Fibroblast of lung (primary cell): Measurements from ENCODE around the gene ADIRF. TPM values are rescaled to one million over a fixed set of nuclear protein-coding genes. Genes with fewer than 3 reads are reported as not detected.

Experiments used
- DNase-seq, 2 donors: peaks; one replicate each; pipeline versions ENCODE4 v3.0.0 to v3.0.0-alpha.2; 2010; ENCODE audit warnings: low read depth in 2 of 2
- H2AFZ ChIP-seq: 2 replicates; pipeline ENCODE4 v1.5.1; 2012; ENCODE audit warnings: low read length, control low read depth, inconsistent platforms
- H3K27ac ChIP-seq: 2 replicates; pipeline ENCODE4 v1.5.1; 2011; ENCODE audit warnings: low read length, control low read depth; ENCODE audit not compliant: insufficient read depth
- H3K27me3 ChIP-seq: 2 replicates; pipeline ENCODE4 v1.5.1; 2011; ENCODE audit warnings: mild to moderate bottlenecking, low read length; ENCODE audit not compliant: control insufficient read depth, insufficient read depth
- H3K36me3 ChIP-seq: 2 replicates; pipeline ENCODE4 v1.5.1; 2011; ENCODE audit warnings: low read length; ENCODE audit not compliant: control insufficient read depth, insufficient read depth
- H3K4me1 ChIP-seq: 2 replicates; pipeline ENCODE4 v1.5.1; 2011; ENCODE audit warnings: low read length; ENCODE audit not compliant: control insufficient read depth, insufficient read depth; ENCODE audit errors: extremely low read depth
- H3K4me2 ChIP-seq: 2 replicates; pipeline ENCODE4 v1.5.1; 2011; ENCODE audit warnings: low read length, control low read depth; ENCODE audit not compliant: insufficient read depth; ENCODE audit errors: extremely low read depth
- H3K4me3 ChIP-seq, 4 experiments: fragments of 200-600 bp in 1 of 4; sonication (generic) in 1 of 4; replicated peaks in 1 of 4; 2 replicates each; pipeline ENCODE4 v1.5.1; 2011 to 2016; ENCODE audit warnings: low read length in 4 of 4, low read depth in 3 of 4, mild to moderate bottlenecking in 3 of 4, control low read depth in 2 of 4, inconsistent platforms in 1 of 4, mixed read lengths in 1 of 4; ENCODE audit not compliant: insufficient read depth in 1 of 4; ENCODE audit errors: control extremely low read depth in 1 of 4
- H3K79me2 ChIP-seq: 2 replicates; pipeline ENCODE4 v1.5.1; 2012; ENCODE audit warnings: mild to moderate bottlenecking, low read length, inconsistent platforms; ENCODE audit not compliant: control insufficient read depth, insufficient read depth
- H3K9ac ChIP-seq: 2 replicates; pipeline ENCODE4 v1.5.1; 2011; ENCODE audit warnings: mild to moderate bottlenecking, low read length, control low read depth; ENCODE audit not compliant: insufficient read depth
- H3K9me3 ChIP-seq: 2 replicates; pipeline ENCODE4 v1.5.1; 2012; ENCODE audit warnings: low read depth, low read length; ENCODE audit not compliant: control insufficient read depth, insufficient read depth
- H4K20me1 ChIP-seq: 2 replicates; pipeline ENCODE4 v1.5.1; 2011; ENCODE audit warnings: low read length; ENCODE audit not compliant: control insufficient read depth, insufficient read depth; ENCODE audit errors: extremely low read depth
- CTCF ChIP-seq, 2 donors: IDR thresholded peaks in 1 of 2; conservative IDR thresholded peaks in 1 of 2; 1 replicate in 1 of 2; 2 replicates in 1 of 2; pipeline ENCODE4 v1.5.1; 2011 to 2012; ENCODE audit warnings: low read length in 2 of 2, control low read depth in 1 of 2, inconsistent platforms in 1 of 2, low read depth in 1 of 2, mild to moderate bottlenecking in 1 of 2
- EZH2 ChIP-seq: IDR thresholded peaks from 2 replicates; pipeline ENCODE4 v1.5.1; 2012; ENCODE audit warnings: low read length, control low read depth, mild to moderate bottlenecking; ENCODE audit errors: missing control alignments
- polyA plus RNA-seq, 2 donors: library from polyadenylated mRNA; depleted of rRNA in 1 of 2; stranded (reverse) in 1 of 2; unstranded in 1 of 2; fragments of >200 nt; gene quantifications; 2 replicates each; pipeline ENCODE4 v1.2.1, GENCODE V29; 2011 to 2012; ENCODE audit warnings: missing spikeins in 1 of 2
- total RNA-seq: library from RNA; depleted of rRNA; stranded (reverse); fragments of >200 nt; gene quantifications from 2 replicates; pipeline ENCODE4 v1.2.1, GENCODE V29; 2014

The ADIRF gene
- total and polyA plus RNA-seq, 2 donors (not counting 1 experiment from before 2014, with no cell fraction given), result 39.4 to 142 TPM

GRCh38 chr10:86965986-86966654 is 2.2 kb upstream of the ADIRF start:
- Histone ChIP-seq H2AFZ (peak overlapping the region; percentile 51), H3K79me2 (peaks cover 15% of the 10 kb centered on the region), H3K27me3 (no peaks in the 10 kb centered on the region), H3K9ac (no peak overlapping the region), H3K27ac (no peak overlapping the region), H3K4me3 (no peak overlapping the region), H3K4me2 (peak overlapping the region; percentile 66), H3K36me3 (no peaks in the 10 kb centered on the region), H4K20me1 (no peaks in the 10 kb centered on the region), H3K4me1 (peaks cover 35% of the 10 kb centered on the region), H3K9me3 (no peaks in the 10 kb centered on the region)
- no peak for DNase-seq
- TF ChIP-seq CTCF (conservative IDR thresholded peaks at IDR 0.05 in 1 of 2, IDR thresholded peaks at IDR 0.05 in 1 of 2; ENCODE audit: low read depth in 1 of 2, low read length in 2 of 2), result no peak
- TF ChIP-seq EZH2, result no peak

- DNase-seq, result no peak
- no peak for TF ChIP-seq CTCF (conservative IDR thresholded peaks at IDR 0.05 in 1 of 2, IDR thresholded peaks at IDR 0.05 in 1 of 2; ENCODE audit: low read depth in 1 of 2, low read length in 2 of 2)
- TF ChIP-seq EZH2, result no peak
- H3K9ac ChIP-seq, result no peak overlapping the region
- H3K4me2 ChIP-seq, result peak overlapping the region; percentile 68
- no peaks in the 10 kb centered on the region for H3K36me3 ChIP-seq
- H3K27ac ChIP-seq, result no peak overlapping the region
- H3K4me1 ChIP-seq, result peaks cover 35% of the 10 kb centered on the region
- H3K27me3 ChIP-seq, result no peaks in the 10 kb centered on the region
- no peak overlapping the region for H2AFZ ChIP-seq
- H4K20me1 ChIP-seq, result no peaks in the 10 kb centered on the region
- peaks cover 15% of the 10 kb centered on the region for H3K79me2 ChIP-seq
- H3K9me3 ChIP-seq, result no peaks in the 10 kb centered on the region
- H3K4me3 ChIP-seq, result peak overlapping the region in 1 of 4 experiments; percentile 74
Observed at GRCh38 chr10:86967481-86967941, 771 bp upstream of the ADIRF start.

GRCh38 chr10:86968994-86969355 is 693 bp downstream of the ADIRF start:
- no peaks in the 10 kb centered on the region for H3K9me3 ChIP-seq
- peaks cover 35% of the 10 kb centered on the region for H3K4me1 ChIP-seq
- DNase-seq, result no peak
- peak overlapping the region; percentile 36 to 74 (median 66) for H3K4me3 ChIP-seq
- H2AFZ ChIP-seq, result no peak overlapping the region
- H3K79me2 ChIP-seq, result peaks cover 15% of the 10 kb centered on the region
- H3K27me3 ChIP-seq, result no peaks in the 10 kb centered on the region
- peak overlapping the region; percentile 68 for H3K4me2 ChIP-seq
- peak overlapping the region; percentile 99 for H3K27ac ChIP-seq
- H3K9ac ChIP-seq, result peak overlapping the region; percentile 52
- H3K36me3 ChIP-seq, result no peaks in the 10 kb centered on the region
- H4K20me1 ChIP-seq, result no peaks in the 10 kb centered on the region
- TF ChIP-seq EZH2 (no peak), CTCF (conservative IDR thresholded peaks at IDR 0.05 in 1 of 2, IDR thresholded peaks at IDR 0.05 in 1 of 2; ENCODE audit: low read depth in 1 of 2, low read length in 2 of 2) (no peak)
